HEK293 (cell line): ENCODE measurements around the gene MPPED1.

Experiments used
- CTCF ChIP-seq: fragments of 450-650 bp; formaldehyde crosslinking; IDR thresholded peaks from 2 replicates; pipeline ENCODE4 v1.5.1; 2016; ENCODE audit warnings: missing biosample characterization, missing genetic modification characterization
- MYNN ChIP-seq: fragments of 450-650 bp; formaldehyde crosslinking; IDR thresholded peaks from 2 replicates; pipeline ENCODE4 v1.5.1; 2016; ENCODE audit warnings: missing biosample characterization, missing genetic modification characterization, borderline replicate concordance
- YY1 ChIP-seq: fragments of 450-650 bp; formaldehyde crosslinking; IDR thresholded peaks from 2 replicates; pipeline ENCODE4 v1.5.1; 2018; ENCODE audit warnings: missing biosample characterization, missing genetic modification characterization
- ZBTB11 ChIP-seq: fragments of 450-650 bp; formaldehyde crosslinking; conservative IDR thresholded peaks from 2 replicates; pipeline ENCODE4 v1.5.1; 2016; ENCODE audit warnings: low read depth, missing biosample characterization, missing genetic modification characterization
- ZNF114 ChIP-seq: fragments of 450-650 bp; formaldehyde crosslinking; IDR thresholded peaks from 2 replicates; pipeline ENCODE4 v1.5.0; 2017; ENCODE audit warnings: missing biosample characterization, missing genetic modification characterization
- ZNF169 ChIP-seq: fragments of 450-650 bp; formaldehyde crosslinking; IDR thresholded peaks from 2 replicates; pipeline ENCODE4 v1.5.1; 2016; ENCODE audit warnings: missing biosample characterization, missing genetic modification characterization
- ZNF366 ChIP-seq: fragments of 450-650 bp; formaldehyde crosslinking; conservative IDR thresholded peaks from 2 replicates; pipeline ENCODE4 v1.5.1; 2016; ENCODE audit warnings: missing biosample characterization, missing genetic modification characterization
- ZNF423 ChIP-seq: fragments of 450-650 bp; formaldehyde crosslinking; IDR thresholded peaks from 2 replicates; pipeline ENCODE4 v1.5.1; 2016; ENCODE audit warnings: missing biosample characterization, missing genetic modification characterization
- ZNF426 ChIP-seq: fragments of 450-650 bp; formaldehyde crosslinking; IDR thresholded peaks from 2 replicates; pipeline ENCODE4 v1.5.1; 2017; ENCODE audit warnings: missing biosample characterization, missing genetic modification characterization, mild to moderate bottlenecking, inconsistent platforms, moderate library complexity
- ZNF768 ChIP-seq: fragments of 450-650 bp; formaldehyde crosslinking; IDR thresholded peaks from 2 replicates; pipeline ENCODE4 v1.5.1; 2018; ENCODE audit warnings: missing biosample characterization, mild to moderate bottlenecking, missing genetic modification characterization
- TF ChIP-seq, protein P1 (sequence below): fragments of 450-650 bp; formaldehyde crosslinking; IDR thresholded peaks from 2 replicates; pipeline ENCODE4 v1.5.1; 2017; ENCODE audit warnings: missing biosample characterization, missing genetic modification characterization
- TF ChIP-seq, protein P2 (sequence below): fragments of 450-650 bp; formaldehyde crosslinking; IDR thresholded peaks from 2 replicates; pipeline ENCODE4 v1.5.1; 2017; ENCODE audit warnings: missing biosample characterization, missing genetic modification characterization

DNA sequence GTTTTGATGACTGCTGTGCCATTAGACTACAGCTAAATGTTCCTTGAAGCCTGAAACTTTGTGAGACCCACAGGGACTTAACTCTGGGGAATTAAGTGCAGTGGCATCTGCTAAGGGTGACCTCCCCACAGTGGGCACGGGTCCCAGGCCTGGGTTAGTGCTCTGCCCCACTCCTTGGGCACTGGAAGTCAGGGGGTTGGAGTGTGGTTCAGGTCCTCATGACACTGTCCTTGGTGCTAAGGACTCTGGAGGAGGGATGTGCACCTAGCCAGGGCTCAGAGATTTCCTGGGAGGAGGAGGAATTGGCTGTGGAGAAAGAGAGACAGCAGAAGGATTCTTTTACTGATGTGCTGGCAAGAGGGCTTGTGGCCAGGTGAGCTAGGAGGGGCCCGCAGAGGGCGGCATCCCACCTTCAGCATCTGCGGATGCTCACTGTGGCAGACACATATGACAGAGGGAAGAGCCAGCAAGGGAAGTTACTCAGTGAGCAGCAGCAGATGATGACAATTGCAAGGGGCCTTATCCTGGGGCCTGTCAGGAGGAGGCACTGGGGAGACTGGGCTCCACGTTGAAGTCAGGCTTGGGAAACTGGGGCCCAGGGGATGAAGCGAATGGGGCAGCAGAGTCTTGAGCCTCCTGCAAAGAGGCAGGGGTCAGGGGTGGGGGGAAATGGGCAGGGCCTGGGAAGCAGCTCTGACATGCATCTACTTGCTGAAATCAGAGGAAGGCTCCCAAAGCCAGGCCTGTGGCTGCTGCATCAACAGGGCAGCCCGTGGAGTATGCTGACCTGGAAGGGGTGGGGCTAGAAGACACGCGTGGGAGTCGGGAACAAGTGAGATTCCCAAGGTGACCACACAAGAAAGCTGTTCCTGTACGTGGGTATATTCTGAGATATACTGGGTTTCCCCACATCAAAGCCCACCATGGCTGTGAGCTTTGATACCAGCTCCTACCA is 144.0 kb downstream of the MPPED1 start:
- no peak for TF ChIP-seq CTCF (tag by site-specific recombination)
- TF ChIP-seq YY1 (tag by site-specific recombination): no peak
- no peak for TF ChIP-seq ZNF169 (tag by site-specific recombination)
- no peak for TF ChIP-seq ZNF423 (tag by site-specific recombination)
- no peak for TF ChIP-seq ZNF768
- TF ChIP-seq ZNF426 (tag by site-specific recombination): no peak
- no peak for TF ChIP-seq ZNF366
- TF ChIP-seq ZNF114: no peak
- TF ChIP-seq MYNN: no peak
- TF ChIP-seq, protein P1, sequence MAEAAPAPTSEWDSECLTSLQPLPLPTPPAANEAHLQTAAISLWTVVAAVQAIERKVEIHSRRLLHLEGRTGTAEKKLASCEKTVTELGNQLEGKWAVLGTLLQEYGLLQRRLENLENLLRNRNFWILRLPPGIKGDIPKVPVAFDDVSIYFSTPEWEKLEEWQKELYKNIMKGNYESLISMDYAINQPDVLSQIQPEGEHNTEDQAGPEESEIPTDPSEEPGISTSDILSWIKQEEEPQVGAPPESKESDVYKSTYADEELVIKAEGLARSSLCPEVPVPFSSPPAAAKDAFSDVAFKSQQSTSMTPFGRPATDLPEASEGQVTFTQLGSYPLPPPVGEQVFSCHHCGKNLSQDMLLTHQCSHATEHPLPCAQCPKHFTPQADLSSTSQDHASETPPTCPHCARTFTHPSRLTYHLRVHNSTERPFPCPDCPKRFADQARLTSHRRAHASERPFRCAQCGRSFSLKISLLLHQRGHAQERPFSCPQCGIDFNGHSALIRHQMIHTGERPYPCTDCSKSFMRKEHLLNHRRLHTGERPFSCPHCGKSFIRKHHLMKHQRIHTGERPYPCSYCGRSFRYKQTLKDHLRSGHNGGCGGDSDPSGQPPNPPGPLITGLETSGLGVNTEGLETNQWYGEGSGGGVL (tag by site-specific recombination): no peak
- no peak for TF ChIP-seq ZBTB11 (tag by site-specific recombination)
- TF ChIP-seq, protein P2, sequence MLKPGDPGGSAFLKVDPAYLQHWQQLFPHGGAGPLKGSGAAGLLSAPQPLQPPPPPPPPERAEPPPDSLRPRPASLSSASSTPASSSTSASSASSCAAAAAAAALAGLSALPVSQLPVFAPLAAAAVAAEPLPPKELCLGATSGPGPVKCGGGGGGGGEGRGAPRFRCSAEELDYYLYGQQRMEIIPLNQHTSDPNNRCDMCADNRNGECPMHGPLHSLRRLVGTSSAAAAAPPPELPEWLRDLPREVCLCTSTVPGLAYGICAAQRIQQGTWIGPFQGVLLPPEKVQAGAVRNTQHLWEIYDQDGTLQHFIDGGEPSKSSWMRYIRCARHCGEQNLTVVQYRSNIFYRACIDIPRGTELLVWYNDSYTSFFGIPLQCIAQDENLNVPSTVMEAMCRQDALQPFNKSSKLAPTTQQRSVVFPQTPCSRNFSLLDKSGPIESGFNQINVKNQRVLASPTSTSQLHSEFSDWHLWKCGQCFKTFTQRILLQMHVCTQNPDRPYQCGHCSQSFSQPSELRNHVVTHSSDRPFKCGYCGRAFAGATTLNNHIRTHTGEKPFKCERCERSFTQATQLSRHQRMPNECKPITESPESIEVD (tag by site-specific recombination): no peak
